Muscle of back (tissue), 13 donors: ENCODE measurements around the gene CABS1. TPM values are rescaled to one million over a fixed set of nuclear protein-coding genes. Genes with fewer than 3 reads are reported as not detected.

Experiments
- DNase-seq, 3 donors: peaks; one replicate each; pipeline versions ENCODE4 v3.0.0 to v3.0.0-alpha.2; 2013
- long read RNA-seq, 9 donors: transcript quantifications; one replicate each; lab custom pipeline, GENCODE V29; 2026
- polyA plus RNA-seq, 10 donors: library from polyadenylated mRNA; unstranded; fragments of 120-200 nt; gene quantifications; one replicate each; pipeline ENCODE4 v1.2.1, GENCODE V29; 2013; ENCODE audit not compliant: insufficient read length in 10 of 10

The CABS1 gene
- under 1 TPM in 1 of 10 donors, not detected in 9; 0.14 TPM for polyA plus RNA-seq
- long read RNA-seq, donor 1: 0 reads
- long read RNA-seq, donor 2: 0 reads
- long read RNA-seq, donor 3: 0 reads
- long read RNA-seq, donor 4: 0 reads
- long read RNA-seq, donor 5: 0 reads
- long read RNA-seq, donor 6: 0 reads
- long read RNA-seq, donor 7: 0 reads
- long read RNA-seq, donor 8: 0 reads
- long read RNA-seq, donor 9: 0 reads

DNA sequence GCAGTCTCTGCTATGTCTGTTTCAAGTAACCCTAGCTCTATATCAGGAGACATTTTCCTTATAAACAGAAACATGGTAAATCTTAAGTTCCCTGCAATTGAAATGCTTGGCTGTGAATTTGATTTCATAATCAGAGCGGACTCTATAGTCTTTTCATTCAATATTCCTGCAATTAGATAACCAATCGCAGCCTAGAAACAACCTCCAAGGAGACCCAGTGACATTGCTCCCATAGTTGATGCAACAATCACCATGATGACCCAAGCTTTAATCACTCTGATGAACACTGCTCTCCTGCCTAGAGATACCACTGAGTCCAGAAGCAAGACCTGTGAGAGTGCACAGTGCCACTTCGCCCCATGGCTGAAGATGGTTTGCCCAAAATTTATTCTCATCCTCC, at the start of gene CABS1:
Gene CABS1 (plus strand): TSS at position 301 of the 400 bp plus-strand sequence. CDS start 59 bp downstream, at position 360.
- DNase-seq: no peak

DNA sequence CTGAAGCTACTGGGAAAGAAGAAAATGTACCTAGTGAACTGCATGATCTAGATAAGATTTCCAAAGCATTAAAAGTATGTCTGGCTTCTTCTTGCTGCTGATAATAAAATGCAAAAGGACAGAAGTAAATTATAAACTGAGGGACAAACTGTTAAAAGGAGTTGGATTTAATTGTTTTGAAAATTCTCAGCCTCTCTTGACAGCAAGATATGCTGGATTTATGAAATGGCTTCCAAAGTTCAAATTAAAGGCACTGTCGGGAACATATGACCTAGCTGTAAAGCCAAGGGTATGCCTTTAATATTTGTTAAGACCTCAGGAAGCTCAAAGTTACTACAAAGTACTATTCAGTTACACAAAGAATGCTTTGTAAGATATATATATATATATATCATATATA, 46.1 kb upstream of the CABS1 start:
- DNase-seq: no peak

DNA sequence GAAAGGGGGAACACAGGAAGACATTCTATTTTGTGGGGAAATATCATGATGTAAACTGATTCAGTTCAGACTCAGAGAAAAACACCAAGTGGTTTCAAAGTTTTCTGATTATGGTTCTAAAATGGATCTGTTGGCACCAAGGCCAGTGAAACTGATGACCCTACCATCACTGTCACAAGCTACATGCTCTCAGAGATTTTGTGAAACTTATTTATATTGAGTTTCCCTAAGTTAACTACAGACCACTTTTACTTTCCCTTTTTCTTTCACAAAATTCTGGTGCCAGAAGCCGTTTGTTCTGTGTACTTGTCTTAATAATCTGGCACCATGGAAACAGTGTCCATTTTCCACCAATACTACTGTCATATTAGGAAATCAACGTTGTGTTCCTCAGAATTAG, 43.4 kb upstream of the CABS1 start:
- DNase-seq: no peak

DNA sequence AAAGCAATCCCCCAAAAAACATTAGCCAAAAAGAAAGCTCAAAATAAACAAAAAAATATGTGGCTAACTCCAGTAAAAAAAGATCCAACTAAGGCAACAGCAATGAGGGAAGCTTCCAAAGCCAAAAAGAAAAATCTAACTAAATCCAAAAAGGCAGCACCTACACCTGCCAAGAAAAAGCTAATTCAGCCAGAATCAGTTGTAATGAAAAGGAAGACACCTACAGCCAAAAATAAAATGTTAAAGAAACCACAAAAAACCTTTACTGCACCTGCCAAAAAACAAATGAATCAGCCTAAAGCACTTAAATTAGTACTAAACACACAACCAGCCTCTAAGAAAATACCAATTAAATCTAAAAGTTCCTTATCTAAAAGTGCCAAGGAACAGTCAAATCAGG, 37.2 kb upstream of the CABS1 start:
- peak in 1 of 3 donors; percentile 12 for DNase-seq

DNA sequence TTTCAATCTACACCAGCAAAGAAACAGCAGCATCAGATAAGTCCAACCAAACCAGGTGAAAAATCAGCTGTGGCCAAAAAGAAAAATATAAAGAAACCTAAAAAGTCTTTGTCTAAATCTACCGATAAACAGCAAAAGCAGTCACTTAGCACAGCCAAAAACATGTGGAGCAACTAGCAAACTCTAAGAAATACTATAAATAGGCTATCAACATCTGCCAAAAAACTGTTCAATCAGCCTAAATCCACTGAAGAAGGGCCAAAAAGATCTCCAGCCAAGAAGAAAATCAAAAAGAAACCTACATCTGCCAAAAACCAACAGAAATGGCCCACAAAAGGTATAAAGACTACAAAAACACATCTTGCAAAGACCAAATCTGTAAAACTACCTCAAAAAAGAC, 36.7 kb upstream of the CABS1 start:
- peak; percentile 50 to 83 (median 70) for DNase-seq

DNA sequence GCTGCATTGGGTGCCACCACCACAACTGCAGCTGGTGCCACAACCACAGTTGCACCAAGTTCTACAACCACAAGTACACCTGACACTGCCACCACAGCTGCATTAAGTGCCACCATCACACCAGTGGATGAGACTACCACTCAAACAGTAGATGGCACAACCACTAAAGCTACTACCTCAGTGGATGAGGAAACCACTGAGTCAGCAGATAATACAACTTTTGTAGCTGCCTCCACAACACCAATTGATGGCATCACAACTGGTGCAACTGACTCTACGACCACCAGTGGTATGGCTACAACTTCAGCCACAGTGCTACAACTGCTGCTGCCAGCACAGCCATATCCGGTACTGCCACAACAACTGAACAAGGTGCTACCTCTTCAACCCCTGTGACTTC, 35.1 kb upstream of the CABS1 start:
- DNase-seq: no peak

DNA sequence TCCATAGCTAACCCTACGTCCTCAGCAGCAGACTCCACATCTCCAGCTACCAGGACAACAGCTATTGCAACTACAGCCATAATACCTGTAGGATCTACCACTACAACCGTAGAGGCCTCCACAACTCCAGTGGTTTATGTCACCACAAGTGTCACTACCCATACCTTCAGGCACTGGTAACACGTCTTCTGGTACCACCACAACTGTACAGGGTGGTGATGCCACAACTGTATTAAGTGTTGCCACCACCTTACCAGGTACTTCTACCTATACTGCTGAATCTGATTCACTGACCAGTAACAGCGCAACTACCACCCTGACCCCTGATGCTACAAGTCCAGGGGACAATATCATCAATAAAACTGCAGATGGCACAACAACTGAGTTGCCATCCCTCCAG, 34.6 kb upstream of the CABS1 start:
- DNase-seq: no peak

DNA sequence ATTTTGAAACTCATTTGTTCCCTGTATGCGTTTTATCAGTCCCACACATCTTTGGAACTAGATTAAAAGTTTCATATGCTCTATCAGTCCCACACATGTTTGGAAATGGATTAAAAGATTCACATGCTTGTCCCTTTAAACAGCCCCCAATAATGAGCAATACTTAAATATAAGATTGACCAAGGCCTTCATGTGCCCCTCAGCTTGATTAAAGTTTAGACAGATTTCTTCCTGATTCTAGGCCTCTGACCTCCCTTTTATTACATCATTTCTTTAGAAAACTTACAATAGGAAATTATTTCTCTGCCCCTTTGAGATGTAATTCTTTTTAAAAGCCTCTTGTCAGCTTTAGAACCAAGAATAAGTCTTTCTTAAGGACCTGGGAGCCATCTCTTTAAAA, 31.7 kb upstream of the CABS1 start:
- no peak for DNase-seq

DNA sequence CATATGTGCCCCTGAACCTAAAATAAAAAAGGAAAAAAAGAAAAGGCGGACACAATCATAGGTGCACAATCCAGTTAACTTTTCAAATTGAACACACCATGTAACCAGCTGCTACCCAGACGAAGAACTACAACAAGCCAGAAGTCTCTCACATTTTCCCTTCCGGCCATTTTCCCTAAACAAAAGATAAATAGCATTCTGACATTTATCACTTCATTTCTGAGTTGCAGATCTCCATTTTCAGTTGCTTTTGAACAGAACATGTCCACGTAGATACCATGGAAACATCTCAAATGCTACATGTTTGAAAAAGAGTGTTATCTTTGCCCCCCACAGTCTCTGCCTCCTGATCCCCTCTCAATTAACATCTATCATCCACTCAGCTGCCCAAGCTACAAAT, 29.2 kb upstream of the CABS1 start:
- no peak for DNase-seq

DNA sequence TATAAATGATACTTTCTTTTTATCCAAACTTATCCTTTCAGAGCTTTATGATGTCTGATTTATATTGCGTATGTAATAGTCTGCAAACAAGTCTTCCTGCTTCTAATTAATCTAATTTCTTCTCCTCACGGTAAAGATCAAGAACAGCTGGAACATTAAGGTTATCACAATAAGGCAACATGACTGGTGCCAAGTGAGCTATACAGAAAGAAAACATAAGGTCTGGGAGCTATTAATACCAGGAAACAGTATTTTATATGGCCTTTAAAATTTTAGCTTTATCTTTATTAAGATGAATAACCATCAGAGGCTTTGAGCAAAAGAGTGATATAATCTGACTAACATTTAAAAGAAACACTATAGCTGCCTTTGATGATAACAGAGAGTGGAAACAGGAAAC, 28.7 kb upstream of the CABS1 start:
- DNase-seq: no peak

DNA sequence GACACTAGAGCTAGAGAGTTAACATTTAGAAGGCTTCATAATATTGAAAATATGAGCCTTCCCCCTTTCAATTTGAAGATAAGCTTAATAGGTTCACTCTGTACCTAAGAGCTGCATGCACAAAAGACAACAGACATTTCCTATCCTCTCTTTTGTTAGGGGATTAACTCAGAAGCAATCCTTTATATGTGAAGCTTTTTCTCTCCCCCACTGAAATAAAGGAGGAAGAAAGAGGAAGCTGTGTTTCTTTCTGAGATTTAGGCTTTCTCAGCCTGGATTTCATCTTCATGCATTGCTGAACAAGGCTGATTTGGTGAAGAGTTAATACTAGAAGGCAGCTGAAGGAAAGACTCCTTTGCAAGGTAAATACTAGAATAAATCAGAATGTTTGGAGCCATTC, 21.0 kb upstream of the CABS1 start:
- no peak for DNase-seq

DNA sequence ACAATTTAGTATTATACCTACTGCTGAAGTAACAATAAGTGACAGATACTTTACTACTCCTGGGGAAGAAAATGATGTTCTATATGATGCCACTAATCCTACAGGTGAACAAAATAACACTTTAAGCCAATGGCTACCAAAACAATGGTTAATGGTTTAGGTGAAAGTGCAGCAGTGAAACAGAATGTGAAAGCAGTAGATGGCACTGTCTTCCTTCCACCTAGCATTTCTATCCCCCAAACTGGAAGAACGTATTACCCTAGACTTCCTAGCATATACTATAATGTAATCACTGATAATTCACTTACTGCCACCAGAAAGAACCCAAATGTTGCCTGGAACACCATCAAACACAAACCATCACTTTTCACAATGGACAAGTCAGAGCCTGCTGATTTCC, 18.9 kb upstream of the CABS1 start:
- DNase-seq: no peak

DNA sequence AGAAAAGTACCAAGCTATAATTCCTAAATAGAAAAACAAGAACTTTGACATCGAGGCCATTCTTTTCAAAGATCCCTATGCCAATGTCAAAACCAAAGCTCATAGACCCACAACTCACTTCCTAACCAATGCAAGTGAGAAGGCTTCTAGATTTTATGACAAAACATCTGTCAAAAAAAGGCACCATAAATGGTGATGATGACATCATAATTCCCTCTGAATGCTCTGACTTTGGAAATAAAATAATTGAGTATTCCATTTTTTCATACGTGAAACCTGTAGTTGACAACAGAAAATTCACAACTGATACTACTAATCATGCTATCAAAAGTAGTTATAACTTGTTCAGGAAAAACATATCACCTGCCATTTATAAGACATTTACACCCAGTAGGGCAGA, 8.7 kb upstream of the CABS1 start:
- no peak for DNase-seq

DNA sequence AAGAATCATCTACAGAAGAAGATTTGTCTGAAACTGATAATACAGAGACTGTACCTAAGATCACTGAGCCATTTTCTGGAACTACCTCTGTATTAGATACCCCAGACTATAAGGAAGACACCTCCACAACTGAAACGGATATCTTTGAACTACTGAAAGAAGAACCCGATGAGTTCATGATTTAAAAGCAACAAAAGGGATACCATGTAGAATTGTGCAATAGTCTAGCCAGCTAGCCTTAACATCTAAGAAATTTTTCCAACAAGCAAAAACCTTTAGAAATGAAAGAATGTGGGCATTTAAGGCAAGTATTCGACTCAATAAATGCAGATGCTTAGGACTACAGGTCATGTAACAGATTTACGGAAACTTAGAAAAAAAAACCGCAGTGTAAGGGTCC, 1.3 kb downstream of the CABS1 start:
- peak in 1 of 3 donors; percentile 5 for DNase-seq

DNA sequence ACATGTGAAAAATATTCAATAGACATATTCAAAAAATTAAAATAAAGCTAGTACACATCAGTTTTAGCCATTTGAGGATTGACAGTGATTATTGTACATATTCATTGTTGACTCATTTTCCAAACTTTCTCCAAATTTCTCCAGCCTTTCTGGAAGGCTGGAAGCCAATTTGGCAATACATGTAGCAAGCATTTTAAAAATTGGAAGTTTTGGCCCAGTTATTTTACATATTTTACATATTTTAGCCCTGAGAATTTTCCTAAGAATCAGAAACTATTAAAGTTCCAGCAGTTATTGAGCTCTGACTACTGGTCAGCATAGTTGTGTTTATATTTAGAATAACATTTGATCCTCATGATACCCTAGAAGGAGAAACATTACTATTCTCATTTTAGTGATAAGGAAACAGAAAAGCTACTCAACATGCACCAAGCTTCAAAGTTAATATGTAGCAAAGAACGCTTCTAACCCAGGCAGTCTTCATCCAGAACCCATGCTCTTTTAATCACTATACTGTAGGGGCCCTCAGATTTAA, 3.2 kb downstream of the CABS1 start:
- DNase-seq: peak; percentile 12 to 53 (median 33)

DNA sequence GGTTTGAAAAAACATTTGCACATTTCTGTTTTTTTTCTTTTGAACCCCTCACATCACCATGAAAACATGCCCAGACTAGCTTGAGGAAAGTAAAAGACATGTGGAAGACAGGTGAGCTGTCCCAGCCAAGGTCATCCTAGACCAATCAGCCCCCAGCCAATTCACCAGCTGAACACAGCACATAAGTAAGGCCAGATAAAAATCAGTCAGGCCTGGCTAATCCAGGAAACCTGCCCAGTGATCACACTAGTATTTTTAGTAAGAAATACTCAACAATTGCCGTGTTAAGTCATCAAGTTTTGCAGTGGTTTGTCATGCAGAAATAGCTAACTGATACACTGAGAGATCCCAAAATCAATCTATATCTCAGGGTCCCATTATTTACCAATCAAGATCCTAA, 21.4 kb downstream of the CABS1 start:
- no peak for DNase-seq

DNA sequence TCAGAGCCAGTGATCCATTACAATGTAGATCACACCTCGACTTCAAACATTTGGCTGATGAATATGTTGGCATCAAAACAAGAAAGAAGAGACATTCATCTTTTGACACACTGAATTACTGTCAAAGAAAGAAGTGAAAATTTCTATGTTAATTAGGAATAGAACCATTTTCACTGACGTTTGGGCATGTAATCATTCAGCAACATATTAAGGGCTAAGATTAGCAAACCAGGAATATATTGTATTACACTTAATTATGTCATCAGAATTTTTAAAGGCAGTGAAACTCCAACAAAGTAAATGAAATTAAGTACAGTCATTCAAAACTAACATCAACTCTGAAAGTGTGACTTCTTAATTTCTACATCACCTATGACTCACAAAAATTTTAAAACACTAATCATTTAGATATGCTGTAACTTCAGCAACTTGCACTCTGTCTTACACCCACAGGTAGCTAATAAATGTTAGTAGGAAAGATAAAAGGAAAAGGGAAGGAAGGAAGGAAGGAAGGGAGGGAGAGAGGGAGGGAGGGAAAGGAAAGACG, 24.4 kb downstream of the CABS1 start:
- DNase-seq: no peak

DNA sequence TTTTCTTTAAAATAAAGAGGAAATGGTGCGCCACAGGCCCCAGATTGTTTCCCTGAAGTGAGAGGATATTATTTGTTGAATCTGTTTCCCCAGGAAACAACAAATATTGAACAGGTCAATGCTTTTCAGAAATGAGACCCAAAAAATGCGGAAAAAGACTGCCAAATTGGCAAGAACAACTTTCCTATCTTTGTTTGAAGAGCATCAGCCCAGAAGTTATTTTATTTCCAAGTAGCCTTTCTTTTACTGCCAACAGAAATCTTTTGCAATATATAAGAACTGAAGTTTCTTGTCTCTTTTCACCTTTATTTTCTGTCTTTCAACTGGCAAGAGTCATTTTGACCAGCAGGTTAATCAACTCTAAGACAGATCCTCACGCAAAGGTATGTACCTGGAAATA, 25.7 kb downstream of the CABS1 start, which contains the start of gene SMR3A:
Gene SMR3A (plus strand): TSS at position 301 of the 400 bp plus-strand sequence. CDS start 1,356 bp downstream, outside the sequence.
- DNase-seq: peak in 2 of 3 donors; percentile 11 to 48

DNA sequence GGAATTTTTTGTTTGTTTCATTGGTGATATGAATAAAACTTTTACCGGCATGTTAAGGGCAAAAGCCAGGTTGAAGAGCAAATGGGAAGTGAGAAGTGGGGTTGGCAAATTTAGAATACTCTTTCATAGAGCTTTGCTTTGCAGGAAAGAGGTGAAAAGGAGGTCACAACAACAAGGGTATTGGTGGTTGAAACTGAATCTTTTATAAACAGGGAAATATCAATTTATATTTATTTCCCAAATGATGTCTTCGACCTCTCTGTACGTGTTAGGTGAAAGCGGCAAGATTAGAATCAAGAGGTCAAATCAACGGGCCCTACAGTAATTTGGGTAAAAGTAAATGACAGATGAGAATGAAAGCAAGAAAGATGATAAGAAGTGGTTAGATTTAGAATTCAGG, 29.2 kb downstream of the CABS1 start:
- no peak for DNase-seq

DNA sequence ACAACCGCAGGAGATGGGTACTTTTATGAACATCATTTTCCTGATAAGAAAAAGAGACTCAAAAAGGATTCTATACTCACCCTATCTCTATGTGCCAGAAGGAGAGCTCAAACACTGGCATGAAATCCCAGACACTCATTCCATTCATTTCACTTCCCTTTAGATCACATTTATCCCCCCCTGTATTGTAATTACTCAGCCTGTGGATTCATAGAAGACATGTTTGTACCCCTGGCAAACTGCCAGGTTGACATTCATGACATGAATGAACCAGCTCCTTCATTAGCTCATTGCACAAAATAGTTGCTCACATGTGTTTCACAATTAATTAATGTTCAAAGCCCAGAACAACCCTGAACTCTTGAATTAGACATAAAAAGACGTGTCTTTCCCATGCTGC, 30.7 kb downstream of the CABS1 start:
- peak in 2 of 3 donors; percentile 8 to 17 for DNase-seq

DNA sequence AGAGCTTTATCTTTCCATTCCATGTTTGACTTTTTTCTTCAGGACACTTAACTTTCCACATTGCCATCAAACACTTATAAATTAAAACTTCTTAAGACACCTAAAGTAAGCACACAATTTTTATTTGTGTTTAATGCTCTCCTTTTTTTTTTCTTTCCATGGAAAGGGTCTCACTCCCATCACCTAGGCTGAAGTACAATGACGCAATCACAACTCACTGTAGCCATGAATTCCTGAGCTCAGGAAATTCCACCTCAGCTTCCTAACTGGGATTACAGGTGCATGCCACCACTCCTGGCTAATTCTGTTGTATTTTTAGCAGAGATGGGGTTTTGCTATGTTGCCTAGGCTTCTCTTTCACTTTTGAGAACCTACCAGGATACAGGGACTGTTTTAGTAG, 33.0 kb downstream of the CABS1 start:
- no peak for DNase-seq

DNA sequence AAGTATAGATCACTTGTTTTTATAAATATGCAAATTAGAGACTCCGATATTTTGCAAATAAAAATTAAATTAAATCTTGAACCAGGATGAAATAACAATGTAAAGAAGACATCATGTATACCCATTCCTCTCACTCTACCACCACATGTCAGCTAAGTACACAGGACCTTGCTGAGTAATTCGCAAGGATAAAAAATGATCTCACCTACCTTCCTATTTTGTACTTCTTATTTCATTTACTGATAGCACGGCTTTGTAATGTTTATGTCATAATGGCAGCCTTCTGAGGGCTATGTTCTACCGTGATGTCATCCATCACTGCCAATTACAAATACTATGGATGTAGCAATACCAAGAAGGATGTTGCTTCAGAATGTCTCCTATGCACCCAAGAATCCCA, 37.2 kb downstream of the CABS1 start:
- DNase-seq: no peak

DNA sequence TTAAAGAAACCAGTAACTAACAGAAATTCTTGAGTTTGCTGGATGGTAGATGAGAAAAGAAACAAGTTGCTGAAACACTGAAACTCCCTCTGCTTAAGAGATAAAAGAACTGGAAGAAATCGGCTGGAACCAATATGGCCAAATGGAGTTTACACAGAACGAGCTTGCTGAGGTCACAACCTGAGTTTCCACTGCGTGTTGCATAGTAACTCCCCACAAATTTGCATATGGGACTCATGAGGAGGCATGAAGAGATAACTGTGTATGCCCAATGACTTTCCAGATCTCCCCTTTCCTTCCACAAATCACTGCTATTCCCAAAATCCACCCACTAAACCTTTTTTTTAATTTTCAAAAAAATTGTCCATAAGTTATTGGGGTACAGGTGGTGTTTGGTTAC, 38.0 kb downstream of the CABS1 start:
- DNase-seq: no peak

DNA sequence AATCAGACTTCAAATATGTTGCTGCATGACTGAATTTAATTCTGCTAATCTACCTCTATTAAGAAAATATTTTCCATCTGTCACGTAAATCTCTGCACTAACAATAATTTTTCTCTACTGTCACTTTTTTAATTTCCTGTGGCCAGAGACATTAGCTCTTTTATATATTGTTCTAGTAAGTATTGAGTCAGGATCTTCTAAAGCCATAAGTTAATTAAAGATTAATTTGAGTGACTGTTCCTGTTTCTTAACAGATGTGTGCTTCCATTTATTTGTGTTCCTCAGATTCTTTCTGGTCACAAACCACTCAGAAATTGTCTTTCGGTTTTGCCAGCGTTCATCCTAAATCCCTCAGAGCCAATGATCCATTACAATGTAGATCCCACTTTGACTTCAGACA, 45.8 kb downstream of the CABS1 start:
- DNase-seq: no peak
